WTC11 (cell line): ENCODE measurements around the gene CRKL. TPM values are rescaled to one million over a fixed set of nuclear protein-coding genes. Genes with fewer than 3 reads are reported as not detected.
A peak's percentile ranks its signal among the peaks of the same experiment; 100 is the strongest.
"Not testable (repeated sequence)": the region's sequence is repeated elsewhere in the genome, so short reads cannot be mapped to it uniquely, and the experiment has no call there.

ENCODE experiments used
- ATAC-seq: fragments of 200-7000 bp; cut with Tn5 transposase; 2 replicates; pipeline ENCODE4 v1.10.0; 2021; ENCODE audit warnings: mild to moderate bottlenecking, moderate library complexity
- CTCF ChIA-PET: fragments of 300-600 bp; sonication (Branson Sonifier 250); formaldehyde crosslinking; loops from one replicate; lab custom pipeline; 2021; ENCODE audit warnings: antibody characterized with exemption; lab: Charles Lee
- POLR2A ChIA-PET: fragments of 350-600 bp; sonication (Branson Sonifier 250); formaldehyde crosslinking; loops from one replicate; lab custom pipeline; 2021; ENCODE audit warnings: antibody characterized with exemption; lab: Charles Lee
- DNase-seq: peaks from one replicate; pipeline ENCODE4 v3.0.0; 2021; ENCODE audit warnings: low spot score
- H3K27ac Mint-ChIP-seq: 2 replicates; pipeline ENCODE4 v1.8.0; 2021; ENCODE audit warnings: mixed read lengths
- H3K27me3 Mint-ChIP-seq: 2 replicates; pipeline ENCODE4 v1.8.0; 2021; ENCODE audit warnings: low read depth, mild to moderate bottlenecking, moderate library complexity, mixed read lengths
- H3K36me3 Mint-ChIP-seq: 2 replicates; pipeline ENCODE4 v1.8.0; 2021; ENCODE audit warnings: mixed read lengths
- H3K4me1 Mint-ChIP-seq: 2 replicates; pipeline ENCODE4 v1.8.0; 2022; ENCODE audit warnings: mixed read lengths
- H3K4me3 Mint-ChIP-seq: 2 replicates; pipeline ENCODE4 v1.8.0; 2021; ENCODE audit warnings: mild to moderate bottlenecking, moderate library complexity, mixed read lengths
- H3K9me3 Mint-ChIP-seq: 2 replicates; pipeline ENCODE4 v1.8.0; 2021; ENCODE audit warnings: mixed read lengths
- ESRRA ChIP-seq: sonication (generic); formaldehyde crosslinking; IDR thresholded peaks from 2 replicates; pipeline ENCODE4 v1.8.1; 2022; ENCODE audit warnings: mild to moderate bottlenecking, missing genetic modification reagents, borderline replicate concordance
- GRHL2 ChIP-seq: fragments of 250-450 bp; sonication (Bioruptor Pico); IDR thresholded peaks from 2 replicates; pipeline ENCODE4 v1.8.0; 2022; ENCODE audit warnings: mild to moderate bottlenecking, moderate library complexity; ENCODE audit not compliant: insufficient replicate concordance, severe bottlenecking
- HMGA2 ChIP-seq: fragments of 250-450 bp; sonication (Bioruptor Pico); IDR thresholded peaks from 2 replicates; pipeline ENCODE4 v1.4.0; 2021; ENCODE audit warnings: mild to moderate bottlenecking, moderate library complexity
- IRF2 ChIP-seq: sonication (generic); formaldehyde crosslinking; IDR thresholded peaks from 2 replicates; pipeline ENCODE4 v1.8.0; 2022; ENCODE audit warnings: low read depth, missing genetic modification reagents, borderline replicate concordance
- MXD4 ChIP-seq: fragments of 250-450 bp; sonication (Bioruptor Pico); IDR thresholded peaks from 2 replicates; pipeline ENCODE4 v1.8.0; 2021; ENCODE audit warnings: mild to moderate bottlenecking, moderate library complexity, borderline replicate concordance
- NFYB ChIP-seq: sonication (generic); formaldehyde crosslinking; conservative IDR thresholded peaks from 2 replicates; pipeline ENCODE4 v1.8.0; 2022; ENCODE audit warnings: low read depth, missing genetic modification reagents
- OVOL2 ChIP-seq: fragments of 250-450 bp; sonication (Bioruptor Pico); IDR thresholded peaks from 2 replicates; pipeline ENCODE4 v1.9.0; 2021; ENCODE audit warnings: mild to moderate bottlenecking, borderline replicate concordance
- SOX15 ChIP-seq: fragments of 250-450 bp; sonication (Bioruptor Pico); IDR thresholded peaks from 2 replicates; pipeline ENCODE4 v1.9.0; 2021; ENCODE audit warnings: mild to moderate bottlenecking
- TCF7 ChIP-seq: sonication (generic); formaldehyde crosslinking; IDR thresholded peaks from 2 replicates; pipeline ENCODE4 v1.8.0; 2022; ENCODE audit warnings: mild to moderate bottlenecking, low read depth, missing genetic modification reagents, moderate library complexity
- TEAD1 ChIP-seq: sonication (generic); formaldehyde crosslinking; IDR thresholded peaks from 2 replicates; pipeline ENCODE4 v1.8.0; 2022; ENCODE audit warnings: mild to moderate bottlenecking, missing genetic modification reagents
- ZNF317 ChIP-seq: sonication (generic); formaldehyde crosslinking; IDR thresholded peaks from 2 replicates; pipeline ENCODE4 v1.8.1; 2023; ENCODE audit warnings: low read depth, mild to moderate bottlenecking, moderate library complexity, missing genetic modification reagents, borderline replicate concordance
- ZNF396 ChIP-seq: fragments of 250-450 bp; sonication (Bioruptor Pico); IDR thresholded peaks from 2 replicates; pipeline ENCODE4 v1.8.0; 2021; ENCODE audit warnings: mild to moderate bottlenecking, moderate library complexity, borderline replicate concordance
- ZNF416 ChIP-seq: fragments of 250-450 bp; sonication (Bioruptor Pico); IDR thresholded peaks from 2 replicates; pipeline ENCODE4 v1.9.0; 2021; ENCODE audit warnings: mild to moderate bottlenecking, inconsistent platforms
- ZNF423 ChIP-seq: fragments of 250-450 bp; sonication (Bioruptor Pico); IDR thresholded peaks from 2 replicates; pipeline ENCODE4 v2.1.2; 2022; ENCODE audit warnings: mild to moderate bottlenecking, moderate library complexity
- total RNA-seq: library from RNA; stranded (reverse); gene quantifications from 3 replicates; pipeline ENCODE4 v1.2.3, GENCODE V29; 2021
- TF ChIP-seq, protein P1 (sequence below): sonication (generic); formaldehyde crosslinking; IDR thresholded peaks from 2 replicates; pipeline ENCODE4 v1.8.1; 2023; ENCODE audit warnings: mild to moderate bottlenecking, missing genetic modification reagents, moderate library complexity
- TF ChIP-seq, protein P2 (sequence below): fragments of 250-450 bp; sonication (Bioruptor Pico); IDR thresholded peaks from 2 replicates; pipeline ENCODE4 v1.9.0; 2021; ENCODE audit warnings: moderate library complexity, mild to moderate bottlenecking, inconsistent platforms, borderline replicate concordance
- TF ChIP-seq, protein P3 (sequence below): sonication (generic); formaldehyde crosslinking; IDR thresholded peaks from 2 replicates; pipeline ENCODE4 v1.8.0; 2022; ENCODE audit warnings: missing genetic modification reagents
- TF ChIP-seq, protein P4 (sequence below): sonication (generic); formaldehyde crosslinking; IDR thresholded peaks from 2 replicates; pipeline ENCODE4 v1.8.1; 2022; ENCODE audit warnings: low read depth, mild to moderate bottlenecking, moderate library complexity, missing genetic modification reagents, borderline replicate concordance

The CRKL gene
- total RNA-seq, 1 experiment from 2014 or later = 114 TPM

DNA sequence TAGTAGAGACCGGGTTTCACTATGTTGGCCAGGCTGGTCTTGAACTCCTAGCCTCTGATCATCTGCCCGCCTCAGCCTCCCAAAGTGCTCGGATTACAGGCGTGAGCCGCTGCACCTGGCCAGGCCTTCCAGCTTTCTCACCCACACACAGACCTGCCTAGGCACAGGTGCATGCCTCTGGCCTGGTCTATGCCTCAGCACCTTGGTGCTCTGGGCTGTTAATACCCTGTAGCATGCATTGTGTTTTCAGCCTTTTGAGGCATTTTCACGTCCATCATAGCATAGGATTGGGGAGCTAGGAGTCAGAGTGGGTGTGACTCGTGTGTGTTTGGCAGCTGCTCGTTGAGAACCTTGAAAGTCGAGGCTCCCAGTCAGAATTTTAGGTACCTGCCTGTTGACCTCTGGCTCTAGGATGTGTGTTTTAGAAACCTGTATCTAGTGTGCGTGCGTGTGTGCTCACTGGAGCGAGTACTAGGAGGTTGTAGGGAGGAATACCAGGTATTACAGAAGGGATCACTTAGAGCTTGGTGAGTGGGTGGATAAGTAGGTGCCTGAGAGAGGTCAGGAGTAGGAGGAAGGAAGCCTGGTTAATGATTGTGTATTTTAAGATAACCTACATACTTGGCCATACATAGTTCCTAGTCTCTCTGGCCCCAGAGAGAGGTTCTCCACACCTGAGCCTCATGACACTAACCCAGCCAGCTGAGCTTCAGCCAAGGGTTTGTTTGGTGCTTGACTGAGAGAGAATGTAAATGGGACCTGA is 20.0 kb downstream of the CRKL start:
- Mint-ChIP-seq H3K4me1 (peaks cover 38% of the 10 kb centered on the region), H3K27me3 (no peaks in the 10 kb centered on the region), H3K36me3 (peaks cover 42% of the 10 kb centered on the region), H3K4me3 (no peak overlapping the region; the same call in 1 of the 2 replicates), H3K27ac (peak overlapping the region; percentile 89), H3K9me3 (no peaks in the 10 kb centered on the region)
- ChIA-PET CTCF (interaction anchor here (0.7 to 1.7 kb wide), 7 partner anchors 11 to 826 kb away, joined by 3 to 10 read pairs (median 4); partner anchors contain the start of gene CRKL), POLR2A (interaction anchor here (0.5 to 0.9 kb wide), 3 partner anchors 10 to 19 kb away, joined by 3 read pairs; no protein-coding TSS in a partner anchor)
- DNase-seq = no peak
- no peak for TF ChIP-seq ZNF396 (CRISPR knock-in tag)
- no peak for TF ChIP-seq ESRRA (CRISPR knock-in tag)
- TF ChIP-seq IRF2 (CRISPR knock-in tag) = no peak
- ATAC-seq = no peak

DNA sequence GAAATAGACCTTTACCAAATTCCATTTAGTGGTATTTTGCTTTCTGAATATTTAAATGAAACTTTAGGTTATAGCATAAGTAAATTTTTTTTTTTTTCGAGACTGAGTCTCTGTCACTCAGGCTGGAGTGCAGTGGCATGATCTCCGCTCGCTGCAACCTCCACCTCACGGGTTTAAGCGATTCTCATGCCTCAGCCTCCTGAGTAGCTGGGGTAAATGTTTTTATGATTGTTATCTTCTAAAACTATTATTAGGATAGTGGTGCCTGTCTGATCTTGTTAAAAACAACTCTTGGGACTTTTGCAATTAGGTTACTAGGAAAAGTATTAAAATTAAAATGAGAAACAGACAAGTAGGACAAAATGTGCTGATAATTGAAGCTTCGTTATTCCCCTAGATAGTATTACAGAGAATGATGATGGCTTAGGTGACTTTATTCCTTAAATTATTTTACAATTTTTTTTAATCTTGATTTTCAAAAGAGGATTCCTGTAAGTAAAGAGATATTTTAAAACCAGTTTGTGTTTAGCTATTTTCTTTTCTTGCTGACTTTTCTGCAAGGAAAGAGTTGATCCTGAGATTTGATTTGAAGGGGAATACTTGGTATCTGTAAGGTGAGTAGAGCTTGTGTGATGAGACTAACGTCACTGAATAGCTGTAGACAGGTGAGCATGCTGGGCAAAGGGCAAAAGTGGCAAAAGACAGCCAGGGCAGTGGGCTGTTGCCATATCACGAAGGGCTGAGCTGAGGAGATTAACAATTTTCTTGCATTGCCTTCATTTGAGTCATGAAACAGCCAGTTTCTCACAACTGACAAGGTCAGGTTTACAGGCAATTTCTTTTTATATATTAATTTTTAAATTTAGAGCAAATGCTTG is 20.8 kb downstream of the CRKL start:
- Mint-ChIP-seq H3K9me3 (no peaks in the 10 kb centered on the region), H3K4me1 (peaks cover 40% of the 10 kb centered on the region), H3K4me3 (no peak overlapping the region), H3K27me3 (no peaks in the 10 kb centered on the region), H3K36me3 (peaks cover 42% of the 10 kb centered on the region), H3K27ac (peak overlapping the region; percentile 37; the same call in 1 of the 2 replicates)
- TF ChIP-seq SOX15 (CRISPR knock-in tag) (no peak), ZNF423 (CRISPR knock-in tag) (no peak), MXD4 (no peak), ZNF317 (CRISPR knock-in tag) (no peak), TEAD1 (CRISPR knock-in tag) (no peak), NFYB (no peak), TCF7 (no peak), HMGA2 (CRISPR knock-in tag) (no peak), OVOL2 (no peak), GRHL2 (no peak), ZNF416 (CRISPR knock-in tag) (no peak)
- TF ChIP-seq, protein P1, sequence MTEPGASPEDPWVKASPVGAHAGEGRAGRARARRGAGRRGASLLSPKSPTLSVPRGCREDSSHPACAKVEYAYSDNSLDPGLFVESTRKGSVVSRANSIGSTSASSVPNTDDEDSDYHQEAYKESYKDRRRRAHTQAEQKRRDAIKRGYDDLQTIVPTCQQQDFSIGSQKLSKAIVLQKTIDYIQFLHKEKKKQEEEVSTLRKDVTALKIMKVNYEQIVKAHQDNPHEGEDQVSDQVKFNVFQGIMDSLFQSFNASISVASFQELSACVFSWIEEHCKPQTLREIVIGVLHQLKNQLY = no peak
- TF ChIP-seq, protein P2, sequence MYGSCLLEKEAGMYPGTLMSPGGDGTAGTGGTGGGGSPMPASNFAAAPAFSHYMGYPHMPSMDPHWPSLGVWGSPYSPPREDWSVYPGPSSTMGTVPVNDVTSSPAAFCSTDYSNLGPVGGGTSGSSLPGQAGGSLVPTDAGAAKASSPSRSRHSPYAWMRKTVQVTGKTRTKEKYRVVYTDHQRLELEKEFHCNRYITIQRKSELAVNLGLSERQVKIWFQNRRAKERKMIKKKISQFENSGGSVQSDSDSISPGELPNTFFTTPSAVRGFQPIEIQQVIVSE (CRISPR knock-in tag) = no peak
- TF ChIP-seq, protein P3, sequence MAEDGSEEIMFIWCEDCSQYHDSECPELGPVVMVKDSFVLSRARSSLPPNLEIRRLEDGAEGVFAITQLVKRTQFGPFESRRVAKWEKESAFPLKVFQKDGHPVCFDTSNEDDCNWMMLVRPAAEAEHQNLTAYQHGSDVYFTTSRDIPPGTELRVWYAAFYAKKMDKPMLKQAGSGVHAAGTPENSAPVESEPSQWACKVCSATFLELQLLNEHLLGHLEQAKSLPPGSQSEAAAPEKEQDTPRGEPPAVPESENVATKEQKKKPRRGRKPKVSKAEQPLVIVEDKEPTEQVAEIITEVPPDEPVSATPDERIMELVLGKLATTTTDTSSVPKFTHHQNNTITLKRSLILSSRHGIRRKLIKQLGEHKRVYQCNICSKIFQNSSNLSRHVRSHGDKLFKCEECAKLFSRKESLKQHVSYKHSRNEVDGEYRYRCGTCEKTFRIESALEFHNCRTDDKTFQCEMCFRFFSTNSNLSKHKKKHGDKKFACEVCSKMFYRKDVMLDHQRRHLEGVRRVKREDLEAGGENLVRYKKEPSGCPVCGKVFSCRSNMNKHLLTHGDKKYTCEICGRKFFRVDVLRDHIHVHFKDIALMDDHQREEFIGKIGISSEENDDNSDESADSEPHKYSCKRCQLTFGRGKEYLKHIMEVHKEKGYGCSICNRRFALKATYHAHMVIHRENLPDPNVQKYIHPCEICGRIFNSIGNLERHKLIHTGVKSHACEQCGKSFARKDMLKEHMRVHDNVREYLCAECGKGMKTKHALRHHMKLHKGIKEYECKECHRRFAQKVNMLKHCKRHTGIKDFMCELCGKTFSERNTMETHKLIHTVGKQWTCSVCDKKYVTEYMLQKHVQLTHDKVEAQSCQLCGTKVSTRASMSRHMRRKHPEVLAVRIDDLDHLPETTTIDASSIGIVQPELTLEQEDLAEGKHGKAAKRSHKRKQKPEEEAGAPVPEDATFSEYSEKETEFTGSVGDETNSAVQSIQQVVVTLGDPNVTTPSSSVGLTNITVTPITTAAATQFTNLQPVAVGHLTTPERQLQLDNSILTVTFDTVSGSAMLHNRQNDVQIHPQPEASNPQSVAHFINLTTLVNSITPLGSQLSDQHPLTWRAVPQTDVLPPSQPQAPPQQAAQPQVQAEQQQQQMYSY (CRISPR knock-in tag) = no peak
- TF ChIP-seq, protein P4, sequence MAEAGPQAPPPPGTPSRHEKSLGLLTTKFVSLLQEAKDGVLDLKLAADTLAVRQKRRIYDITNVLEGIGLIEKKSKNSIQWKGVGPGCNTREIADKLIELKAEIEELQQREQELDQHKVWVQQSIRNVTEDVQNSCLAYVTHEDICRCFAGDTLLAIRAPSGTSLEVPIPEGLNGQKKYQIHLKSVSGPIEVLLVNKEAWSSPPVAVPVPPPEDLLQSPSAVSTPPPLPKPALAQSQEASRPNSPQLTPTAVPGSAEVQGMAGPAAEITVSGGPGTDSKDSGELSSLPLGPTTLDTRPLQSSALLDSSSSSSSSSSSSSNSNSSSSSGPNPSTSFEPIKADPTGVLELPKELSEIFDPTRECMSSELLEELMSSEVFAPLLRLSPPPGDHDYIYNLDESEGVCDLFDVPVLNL (CRISPR knock-in tag) = no peak
- DNase-seq = no peak
- ATAC-seq = no peak
- ChIA-PET POLR2A (interaction anchor here (0.6 to 0.9 kb wide), 3 partner anchors 11 to 704 kb away, joined by 3 read pairs; partner anchors contain the start of gene SDF2L1), CTCF (interaction anchor here (0.6 to 1.7 kb wide), 7 partner anchors 12 to 1035 kb away, joined by 3 to 7 read pairs (median 3); partner anchors contain the start of gene CRKL)

DNA sequence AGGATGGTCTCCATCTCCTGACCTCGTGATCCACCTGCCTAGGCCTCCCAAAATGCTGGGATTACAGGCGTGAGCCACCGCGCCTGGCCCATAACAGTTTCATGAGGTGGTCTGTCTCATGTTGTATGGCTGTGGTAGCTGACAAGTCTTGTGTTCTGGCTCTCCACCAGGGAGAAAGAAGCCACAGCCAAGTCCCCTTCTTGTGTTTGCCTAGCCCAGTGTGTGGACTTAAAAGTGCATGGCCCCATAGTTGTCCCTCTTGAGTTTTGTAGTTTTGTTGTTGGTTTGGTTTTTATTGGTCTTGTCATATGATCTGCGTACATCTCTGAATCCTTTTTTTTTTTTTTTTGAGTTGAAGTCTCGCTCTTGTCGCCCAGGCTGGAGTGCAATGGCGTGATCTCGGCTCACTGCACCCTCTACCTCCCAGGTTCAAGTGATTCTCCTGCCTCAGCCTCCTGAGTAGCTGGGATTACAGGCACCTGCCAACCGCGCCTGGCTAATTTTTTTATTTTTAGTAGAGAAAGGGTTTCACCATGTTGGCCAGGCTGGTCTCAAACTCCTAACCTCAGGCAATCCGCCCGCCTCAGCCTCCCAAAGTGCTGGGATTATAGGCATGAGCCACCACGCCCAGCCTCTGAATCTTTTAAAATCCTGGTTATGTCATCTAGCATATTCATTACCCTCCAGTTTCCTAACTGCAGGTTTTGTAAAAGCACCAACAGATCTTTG is 22.4 kb downstream of the CRKL start:
- POLR2A ChIA-PET, H3K27me3 Mint-ChIP-seq, H3K9me3 Mint-ChIP-seq, CTCF ChIA-PET, H3K4me3 Mint-ChIP-seq, DNase-seq, H3K27ac Mint-ChIP-seq, ATAC-seq: not testable (repeated sequence)
- Mint-ChIP-seq H3K4me1 (peaks cover 40% of the 10 kb centered on the region), H3K36me3 (peaks cover 34% of the 10 kb centered on the region)
